Astrocyte (in vitro differentiated cells and primary cell): ENCODE measurements around the gene PPP2R2C. TPM values are rescaled to one million over a fixed set of nuclear protein-coding genes. Genes with fewer than 3 reads are reported as not detected.

ENCODE experiments used
- DNase-seq: peaks from one replicate; pipeline ENCODE4 v3.0.0-alpha.2; 2010; ENCODE audit warnings: low read depth
- FAIRE-seq: peaks from 2 replicates; lab custom pipeline; 2011; peaks lifted over from hg19 to GRCh38; lab: Jason Lieb, UNC
- H2AFZ ChIP-seq: 2 replicates; pipeline ENCODE4 v1.6.0; 2012; ENCODE audit warnings: low read depth, low read length, inconsistent platforms
- H3K27ac ChIP-seq: 2 replicates; pipeline ENCODE4 v1.5.1; 2011; ENCODE audit warnings: low read depth, low read length, inconsistent platforms
- H3K27me3 ChIP-seq: 2 replicates; pipeline ENCODE4 v1.6.0; 2011; ENCODE audit warnings: low read length, inconsistent platforms; ENCODE audit not compliant: insufficient read depth
- H3K36me3 ChIP-seq: 2 replicates; pipeline ENCODE4 v1.5.1; 2011; ENCODE audit warnings: low read length, inconsistent platforms; ENCODE audit not compliant: insufficient read depth
- H3K4me1 ChIP-seq: 2 replicates; pipeline ENCODE4 v1.5.1; 2011; ENCODE audit warnings: low read length, inconsistent platforms; ENCODE audit not compliant: insufficient read depth
- H3K4me2 ChIP-seq: 2 replicates; pipeline ENCODE4 v1.6.0; 2012; ENCODE audit warnings: low read length, inconsistent platforms
- H3K4me3 ChIP-seq: 2 replicates; pipeline ENCODE4 v1.5.1; 2011; ENCODE audit warnings: low read depth, mild to moderate bottlenecking, low read length, inconsistent platforms; ENCODE audit not compliant: insufficient read depth
- H3K79me2 ChIP-seq: 2 replicates; pipeline ENCODE4 v1.6.0; 2012; ENCODE audit warnings: mild to moderate bottlenecking, low read length, inconsistent platforms; ENCODE audit not compliant: insufficient read depth
- H3K9ac ChIP-seq: 2 replicates; pipeline ENCODE4 v1.6.0; 2012; ENCODE audit warnings: mild to moderate bottlenecking, low read length, inconsistent platforms
- H3K9me3 ChIP-seq: 2 replicates; pipeline ENCODE4 v1.5.1; 2012; ENCODE audit warnings: low read depth, mild to moderate bottlenecking, low read length, inconsistent platforms; ENCODE audit not compliant: insufficient read depth
- H4K20me1 ChIP-seq: 2 replicates; pipeline ENCODE4 v1.6.0; 2012; ENCODE audit warnings: low read length, inconsistent platforms; ENCODE audit not compliant: insufficient read depth
- H3K27ac Mint-ChIP-seq: one replicate; pipeline ENCODE4 v1.8.0; 2021; ENCODE audit warnings: mild to moderate bottlenecking, mixed read lengths; ENCODE audit not compliant: unreplicated experiment
- H3K27me3 Mint-ChIP-seq: one replicate; pipeline ENCODE4 v1.8.0; 2021; ENCODE audit warnings: low read depth, mixed read lengths; ENCODE audit not compliant: unreplicated experiment
- H3K36me3 Mint-ChIP-seq: one replicate; pipeline ENCODE4 v1.8.0; 2021; ENCODE audit warnings: low read depth, mixed read lengths; ENCODE audit not compliant: unreplicated experiment
- H3K4me1 Mint-ChIP-seq: one replicate; pipeline ENCODE4 v1.8.0; 2021; ENCODE audit warnings: low read depth, mixed read lengths; ENCODE audit not compliant: unreplicated experiment
- H3K4me3 Mint-ChIP-seq: one replicate; pipeline ENCODE4 v1.8.0; 2021; ENCODE audit warnings: mild to moderate bottlenecking, moderate library complexity, mixed read lengths; ENCODE audit not compliant: unreplicated experiment
- H3K9me3 Mint-ChIP-seq: one replicate; pipeline ENCODE4 v1.8.0; 2021; ENCODE audit warnings: mild to moderate bottlenecking, mixed read lengths; ENCODE audit not compliant: unreplicated experiment
- CTCF ChIP-seq: IDR thresholded peaks from 2 replicates; pipeline ENCODE4 v1.5.1; 2011; ENCODE audit warnings: low read depth, mild to moderate bottlenecking, inconsistent platforms, low read length, moderate library complexity; ENCODE audit not compliant: insufficient read depth
- EZH2 ChIP-seq: IDR thresholded peaks from 2 replicates; pipeline ENCODE4 v1.6.1; 2012; ENCODE audit warnings: mild to moderate bottlenecking, low read length, inconsistent platforms; ENCODE audit not compliant: insufficient read depth
- total RNA-seq: library from RNA; stranded (reverse); gene quantifications from 2 replicates; pipeline ENCODE4 v1.2.1, GENCODE V29; 2021

Gene PPP2R2C
- total RNA-seq, 1 donor from 2014 or later = 1.1 TPM

DNA sequence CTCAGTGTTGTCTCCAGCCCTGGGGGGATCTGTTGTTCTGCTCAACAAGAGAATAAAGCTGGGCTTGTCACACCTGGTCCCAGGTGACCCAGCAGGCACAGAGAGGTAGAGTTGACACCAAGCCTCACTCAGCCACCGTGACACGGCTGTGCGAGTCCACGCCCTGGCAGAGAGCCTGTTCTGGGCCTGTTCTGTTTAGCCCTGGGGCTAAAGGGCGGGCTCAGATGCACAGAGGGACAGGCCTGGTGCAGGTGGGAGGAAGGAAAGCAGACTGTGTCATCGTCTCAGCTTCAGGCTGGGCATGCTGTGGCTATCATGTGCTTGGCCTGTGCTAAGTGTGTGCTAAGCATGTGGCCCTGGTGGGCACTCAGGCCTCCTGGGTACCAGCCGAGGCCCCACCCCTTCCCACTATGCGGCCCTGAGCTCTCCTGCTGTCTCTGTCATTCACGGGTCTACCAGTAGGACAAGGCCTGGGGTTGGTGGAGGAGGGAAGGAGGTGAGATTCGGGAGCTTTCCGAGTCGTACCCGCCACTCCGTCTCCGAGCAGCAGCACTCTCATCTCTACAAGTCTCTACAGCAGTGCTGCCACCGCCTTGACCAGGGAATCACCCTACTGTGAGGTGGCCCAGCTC lies 191.9 kb downstream of the PPP2R2C start:
- H3K27ac ChIP-seq = no peak overlapping the region
- Mint-ChIP-seq H3K4me1 (peaks cover 6% of the 10 kb centered on the region), H3K9me3 (no peaks in the 10 kb centered on the region), H3K36me3 (peaks cover 17% of the 10 kb centered on the region), H3K4me3 (no peak overlapping the region), H3K27ac (no peak overlapping the region), H3K27me3 (peaks cover 6% of the 10 kb centered on the region)
- H3K36me3 ChIP-seq = no peaks in the 10 kb centered on the region
- peaks cover 24% of the 10 kb centered on the region for H3K79me2 ChIP-seq
- H4K20me1 ChIP-seq = peaks cover 93% of the 10 kb centered on the region
- FAIRE-seq = no peak
- no peak for DNase-seq
- TF ChIP-seq EZH2 (no peak), CTCF (no peak)
- H3K4me3 ChIP-seq = no peak overlapping the region
- no peak overlapping the region for H3K4me2 ChIP-seq
- no peaks in the 10 kb centered on the region for H3K9me3 ChIP-seq
- H2AFZ ChIP-seq = no peak overlapping the region
- no peaks in the 10 kb centered on the region for H3K27me3 ChIP-seq
- H3K4me1 ChIP-seq = peaks cover 14% of the 10 kb centered on the region
- H3K9ac ChIP-seq = no peak overlapping the region

GRCh38 chr4:6279582-6280289 lies 192.7 kb downstream of the PPP2R2C start:
- H2AFZ ChIP-seq = no peak overlapping the region
- no peak overlapping the region for H3K4me3 Mint-ChIP-seq
- H3K27ac Mint-ChIP-seq = no peak overlapping the region
- TF ChIP-seq EZH2 (no peak), CTCF (no peak)
- peaks cover 14% of the 10 kb centered on the region for H3K4me1 ChIP-seq
- no peak overlapping the region for H3K4me2 ChIP-seq
- no peaks in the 10 kb centered on the region for H3K9me3 ChIP-seq
- H3K9me3 Mint-ChIP-seq = no peaks in the 10 kb centered on the region
- H4K20me1 ChIP-seq = peaks cover 93% of the 10 kb centered on the region
- H3K9ac ChIP-seq = no peak overlapping the region
- no peaks in the 10 kb centered on the region for H3K36me3 ChIP-seq
- no peak overlapping the region for H3K4me3 ChIP-seq
- peaks cover 6% of the 10 kb centered on the region for H3K27me3 Mint-ChIP-seq
- no peak overlapping the region for H3K27ac ChIP-seq
- peaks cover 30% of the 10 kb centered on the region for H3K79me2 ChIP-seq
- no peaks in the 10 kb centered on the region for H3K27me3 ChIP-seq
- peaks cover 6% of the 10 kb centered on the region for H3K4me1 Mint-ChIP-seq
- H3K36me3 Mint-ChIP-seq = peaks cover 17% of the 10 kb centered on the region
- DNase-seq = no peak
- FAIRE-seq = no peak

- H3K79me2 ChIP-seq = peaks cover 35% of the 10 kb centered on the region
- H3K9ac ChIP-seq = no peak overlapping the region
- no peak overlapping the region for H3K4me3 ChIP-seq
- no peaks in the 10 kb centered on the region for H3K9me3 ChIP-seq
- peak overlapping the region; percentile 28 for H3K4me2 ChIP-seq
- Mint-ChIP-seq H3K27me3 (peaks cover 6% of the 10 kb centered on the region), H3K9me3 (no peaks in the 10 kb centered on the region), H3K36me3 (peaks cover 13% of the 10 kb centered on the region), H3K4me3 (no peak overlapping the region), H3K4me1 (peaks cover 15% of the 10 kb centered on the region), H3K27ac (peak overlapping the region; percentile 53)
- H4K20me1 ChIP-seq = peaks cover 97% of the 10 kb centered on the region
- H3K27me3 ChIP-seq = no peaks in the 10 kb centered on the region
- TF ChIP-seq EZH2 (no peak), CTCF (no peak)
- H3K27ac ChIP-seq = no peak overlapping the region
- DNase-seq = peak; percentile 68
- peaks cover 14% of the 10 kb centered on the region for H3K4me1 ChIP-seq
- H3K36me3 ChIP-seq = no peaks in the 10 kb centered on the region
- no peak for FAIRE-seq
- no peak overlapping the region for H2AFZ ChIP-seq
Observed at GRCh38 chr4:6278801-6279197, 193.6 kb downstream of the PPP2R2C start.
